GM19452 (cell line): ENCODE measurements around the gene NECAB2.
"Not testable (repeated sequence)": the region's sequence is repeated elsewhere in the genome, so short reads cannot be mapped to it uniquely, and the experiment has no call there.

Source experiments
- ATAC-seq: cut with Tn5 transposase; IDR thresholded peaks from one replicate; pipeline ENCODE4 v1.9.1; 2021; ENCODE audit not compliant: unreplicated experiment

Gene NECAB2

DNA sequence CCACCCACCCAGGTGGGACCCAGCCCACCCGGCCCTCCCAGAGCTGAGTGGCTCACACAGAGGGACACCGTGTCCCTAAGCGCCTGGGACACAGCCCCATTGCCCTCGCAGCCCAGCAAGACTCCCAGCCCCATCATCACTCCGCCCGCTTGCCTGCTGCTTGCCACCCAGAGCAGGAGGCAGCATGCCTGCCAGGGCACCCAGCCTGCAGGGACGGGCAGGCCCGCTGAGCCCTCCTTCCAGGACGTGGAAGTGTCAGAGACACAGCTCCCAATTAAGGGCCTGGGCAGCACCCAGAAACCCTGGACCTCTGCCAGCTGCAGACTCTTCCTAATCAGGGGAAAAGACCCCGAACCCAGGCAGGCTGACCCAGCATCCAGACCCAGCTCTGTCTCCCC, 32.2 kb upstream of the NECAB2 start:
- ATAC-seq, result no peak

DNA sequence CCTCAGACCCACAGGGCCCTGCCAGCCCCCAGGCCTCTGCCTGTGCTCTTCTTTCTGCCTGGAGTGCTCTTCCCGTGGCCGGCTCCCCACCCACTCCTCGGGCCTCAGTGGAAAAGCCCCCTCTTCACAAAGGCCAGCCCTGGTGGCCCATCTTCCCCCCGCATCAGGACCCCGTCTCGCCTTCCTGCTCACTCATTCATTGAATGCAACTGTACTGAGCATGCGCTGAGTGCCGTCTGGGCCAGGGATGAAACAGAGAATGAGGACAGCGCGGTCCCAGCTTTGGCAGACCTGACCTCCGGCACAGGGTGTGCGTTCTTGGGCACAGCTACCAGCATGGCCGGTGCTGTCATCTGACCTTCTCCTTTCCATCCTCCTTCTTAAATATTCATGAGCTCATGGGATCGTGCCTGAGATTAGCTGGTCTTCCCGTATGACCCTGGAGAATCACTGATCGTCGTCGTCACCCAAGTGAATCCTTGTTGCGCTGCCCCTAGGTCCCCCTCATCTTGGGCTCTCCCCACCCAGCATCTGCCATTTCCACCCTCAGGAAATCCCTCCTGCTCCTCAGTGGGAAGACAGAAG, 31.4 kb upstream of the NECAB2 start:
- no peak for ATAC-seq

DNA sequence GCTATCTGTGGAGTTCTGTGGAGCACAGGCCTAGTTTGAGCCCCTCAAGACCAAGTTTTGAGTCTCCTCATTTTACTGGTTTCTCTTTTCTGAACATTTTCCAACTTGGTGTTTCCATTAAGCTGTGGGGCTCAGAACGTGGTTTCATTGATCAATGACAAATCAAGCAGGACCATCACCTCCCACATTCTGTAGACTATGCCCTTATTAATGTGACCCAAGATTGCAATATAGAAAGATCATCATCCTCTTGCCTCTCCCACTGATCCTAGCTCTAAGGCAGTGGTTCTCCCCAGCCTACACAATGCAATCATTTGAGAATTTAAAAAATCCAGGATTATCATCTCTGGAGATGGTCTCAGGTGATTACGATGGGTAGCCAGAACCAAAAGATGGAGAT, 30.8 kb upstream of the NECAB2 start:
- ATAC-seq, result no peak

DNA sequence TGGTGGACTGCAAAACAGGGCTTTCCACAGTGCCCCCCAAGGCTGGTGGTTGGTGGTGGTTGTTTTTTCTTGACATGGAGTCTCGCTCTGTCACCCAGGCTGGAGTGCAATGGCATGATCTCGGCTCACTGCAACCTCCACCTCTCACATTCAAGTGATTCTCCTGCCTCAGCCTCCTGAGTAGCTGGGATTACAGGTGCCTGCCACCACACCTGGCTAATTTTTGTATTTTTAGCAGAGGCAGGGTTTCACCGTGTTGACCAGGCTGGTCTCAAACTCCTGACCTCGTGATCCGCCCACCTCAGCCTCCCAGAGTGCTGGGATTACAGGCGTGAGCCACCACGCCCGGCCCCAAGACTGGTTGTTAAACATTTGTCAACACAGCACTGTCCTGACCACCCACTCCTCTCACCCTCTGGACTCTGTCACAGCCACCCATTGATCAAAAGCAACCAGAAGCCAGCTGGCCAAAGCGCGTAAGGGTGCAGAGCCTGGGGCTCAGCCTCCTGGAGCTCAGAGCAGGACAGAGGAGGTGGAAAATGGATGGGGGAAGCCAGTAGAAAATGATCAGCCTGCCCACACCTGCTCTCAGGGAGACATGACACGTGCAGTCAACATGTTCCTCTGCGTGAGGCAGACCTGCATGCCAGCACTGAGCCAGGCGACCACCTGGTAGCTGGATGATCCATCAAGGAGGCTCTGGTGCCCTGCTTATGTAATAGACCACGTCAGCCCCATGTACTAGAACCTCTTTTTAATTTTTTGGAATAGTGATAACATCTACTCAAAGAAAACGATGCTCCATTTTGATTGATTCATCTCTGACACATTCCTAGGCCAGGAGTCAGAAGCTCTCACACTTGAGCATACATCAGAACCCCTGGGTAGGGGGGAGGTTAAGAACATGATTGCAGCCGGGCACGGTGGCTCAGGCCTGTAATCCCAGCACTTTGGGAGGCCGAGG, 29.8 kb upstream of the NECAB2 start:
- no peak for ATAC-seq

DNA sequence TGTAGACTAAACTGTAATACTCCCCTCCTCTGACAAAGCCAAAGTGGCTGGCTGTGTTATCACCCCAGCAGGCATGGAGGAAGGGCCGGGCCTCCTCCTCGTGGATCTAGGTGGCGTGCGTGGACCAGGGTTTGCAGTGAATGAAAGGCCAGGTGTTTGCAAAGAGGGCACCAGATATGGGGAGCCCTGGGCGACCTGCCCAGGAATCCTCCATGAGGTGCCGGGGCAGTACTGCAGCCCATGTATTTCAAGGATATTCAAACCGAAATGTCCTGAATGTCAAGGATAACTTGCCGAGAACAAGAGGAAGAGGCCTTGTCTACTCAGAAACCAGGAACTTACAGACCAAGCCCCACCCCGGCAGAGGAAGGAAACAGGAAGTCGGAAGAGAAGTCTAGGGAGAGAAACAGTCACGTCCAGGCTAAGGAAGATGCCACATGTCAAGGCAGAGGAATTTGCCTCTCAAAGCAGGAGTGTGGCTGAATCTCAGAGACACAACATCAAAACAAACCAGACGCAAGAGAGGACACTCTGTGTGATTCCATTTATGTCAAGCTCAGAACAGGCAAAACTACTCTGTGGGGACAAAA, 28.7 kb upstream of the NECAB2 start:
- no peak for ATAC-seq

DNA sequence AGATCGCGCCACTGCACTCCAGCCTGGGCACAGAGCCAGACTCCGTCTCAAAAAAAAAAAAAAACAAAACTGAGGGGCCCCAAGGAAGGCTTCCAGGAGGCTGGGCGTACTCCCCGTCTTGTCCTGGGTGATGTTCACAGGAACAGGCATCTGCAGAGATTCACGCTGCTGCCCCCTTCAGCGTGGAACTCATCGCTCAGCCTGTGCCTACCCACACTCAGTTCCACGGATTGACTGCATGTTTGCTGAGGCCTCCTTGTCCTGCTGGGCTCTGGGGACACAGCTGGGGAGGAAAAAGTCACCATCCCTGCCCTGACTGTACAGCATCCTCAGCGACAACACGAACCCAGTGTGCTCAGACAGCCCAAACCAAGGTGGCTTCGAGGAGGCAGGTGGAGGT, 27.9 kb upstream of the NECAB2 start:
- no peak for ATAC-seq

DNA sequence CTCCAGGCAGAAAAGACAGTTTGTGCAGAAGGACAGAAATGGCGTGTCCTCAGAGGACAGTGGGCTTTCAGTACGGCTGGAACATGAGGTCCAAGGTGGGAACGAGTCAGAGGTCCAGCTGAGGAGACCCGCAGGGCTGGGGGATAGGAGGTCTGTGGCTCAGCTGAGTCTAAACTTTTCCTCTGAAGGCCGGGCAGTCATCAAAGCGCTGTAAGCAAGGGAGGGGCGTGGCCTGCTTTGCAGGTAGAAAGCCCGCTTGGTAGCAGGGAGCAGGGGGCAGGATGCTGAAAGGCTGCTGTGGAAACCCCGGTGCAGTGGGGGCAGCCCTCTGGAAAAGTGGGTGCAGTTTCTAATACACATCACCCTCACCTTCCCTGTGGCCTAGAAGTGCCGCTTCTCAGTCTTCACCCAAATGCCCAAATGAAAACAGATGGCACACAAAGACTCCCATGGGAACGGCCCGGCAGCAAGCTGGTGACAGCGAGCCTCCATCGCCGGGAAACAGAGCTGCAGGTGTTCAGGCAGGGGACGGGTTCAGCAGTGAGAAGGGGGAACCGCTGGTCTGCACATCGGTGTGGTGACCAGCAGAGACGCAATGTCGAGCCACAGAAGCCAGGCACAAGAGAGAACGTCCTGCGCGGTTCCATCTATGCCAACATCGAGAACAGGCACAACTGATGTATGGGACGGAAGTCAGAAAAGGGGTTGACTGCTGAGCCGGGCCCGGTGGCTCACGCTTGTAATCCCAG, 27.2 kb upstream of the NECAB2 start:
- no peak for ATAC-seq

DNA sequence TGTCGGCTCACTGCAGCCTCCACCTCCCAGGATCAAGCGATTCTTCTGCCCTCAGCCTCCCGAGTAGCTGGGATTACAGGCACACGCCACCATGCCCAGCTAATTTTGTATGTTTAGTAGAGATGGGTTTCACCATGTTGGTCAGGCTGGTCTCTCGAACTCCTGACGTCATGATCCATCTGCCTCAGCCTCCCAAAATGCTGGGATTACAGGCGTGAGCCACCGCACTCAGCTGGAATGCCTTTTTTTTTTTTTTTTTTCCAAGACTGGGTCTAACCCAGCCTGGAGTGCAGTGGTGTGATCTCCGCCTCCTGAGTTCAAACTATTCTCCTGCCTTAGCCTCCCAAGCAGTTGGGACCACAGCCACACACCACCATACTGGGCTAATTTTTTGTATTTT, 26.5 kb upstream of the NECAB2 start:
- not testable (repeated sequence) for ATAC-seq

DNA sequence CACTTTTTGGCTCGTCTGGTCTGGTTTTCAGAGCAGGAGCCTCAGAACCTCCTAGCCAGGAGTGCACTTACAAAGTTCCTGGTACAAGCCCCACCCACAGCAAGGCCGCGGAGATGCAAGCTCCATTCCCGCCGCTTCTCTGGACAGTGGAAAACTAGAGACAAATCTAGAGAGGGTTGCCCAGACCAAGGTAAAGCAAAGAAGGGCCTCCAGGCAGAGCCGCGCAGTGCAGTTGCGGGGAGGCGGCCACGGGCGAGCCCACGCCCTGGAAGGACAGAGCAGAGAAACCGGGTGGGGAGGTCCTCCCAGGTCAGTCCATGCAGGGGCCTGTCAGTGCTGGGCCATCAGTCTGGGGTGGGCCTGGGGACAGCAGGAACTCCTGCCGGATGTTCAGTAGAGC, 26.0 kb upstream of the NECAB2 start:
- ATAC-seq, result no peak

DNA sequence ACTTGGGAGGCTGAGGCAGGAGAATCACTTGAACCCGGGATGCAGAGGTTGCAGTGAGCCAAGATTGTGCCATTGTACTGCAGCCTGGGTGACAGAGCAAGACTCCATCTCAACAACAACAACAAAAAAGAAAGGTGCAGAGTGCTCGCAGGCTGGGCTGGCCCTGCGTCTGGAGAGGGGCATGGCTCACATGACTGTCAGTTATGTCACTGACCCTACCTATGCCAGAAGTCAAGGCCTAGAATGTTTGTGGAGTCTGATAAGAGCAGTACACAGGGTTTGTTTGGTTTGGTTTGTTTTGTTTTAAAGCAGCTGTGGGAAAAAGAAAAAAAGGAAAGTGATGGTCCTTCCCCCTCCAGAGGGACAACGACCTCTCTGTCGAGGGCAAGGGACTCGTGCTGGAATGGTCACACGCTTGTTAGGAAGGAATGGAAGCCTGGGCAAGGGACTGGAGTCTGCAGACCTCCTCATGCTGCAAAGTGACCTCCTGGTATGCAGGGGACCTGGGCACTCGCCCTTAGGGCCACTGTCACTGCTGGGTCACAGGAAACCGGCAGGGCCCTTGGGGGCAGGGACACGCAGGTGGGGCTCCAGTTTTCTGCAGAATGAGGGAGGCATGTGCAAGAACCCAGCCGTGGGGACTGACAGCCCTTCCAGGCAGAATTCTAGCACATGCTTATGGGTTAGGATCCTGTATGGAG, 25.1 kb upstream of the NECAB2 start:
- ATAC-seq, result no peak

DNA sequence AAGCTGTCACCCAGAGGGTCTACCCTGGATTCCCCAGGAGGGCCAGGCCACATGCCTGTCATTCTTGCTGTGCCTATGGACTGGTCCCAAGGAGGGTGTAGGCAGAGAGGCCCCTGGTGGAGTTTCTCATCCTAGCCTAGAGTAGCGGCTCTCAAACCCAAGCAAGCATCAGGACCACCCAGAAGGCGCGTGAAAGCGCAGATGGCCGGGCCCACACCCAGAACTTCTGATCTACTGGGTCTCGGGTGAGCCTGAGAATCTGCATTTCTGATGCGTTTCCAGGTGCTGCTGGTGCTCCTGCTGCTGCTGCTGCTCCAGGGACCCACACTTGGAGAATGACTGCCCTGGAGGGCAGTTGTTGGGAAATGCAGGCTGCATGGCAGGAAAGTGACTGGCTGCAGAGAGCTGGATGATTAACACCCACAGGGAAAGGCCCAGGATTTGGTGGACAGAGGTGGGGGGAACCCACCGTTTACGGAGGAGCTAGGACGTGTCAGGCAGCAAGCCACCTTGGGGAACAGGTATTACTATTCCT, 24.5 kb upstream of the NECAB2 start:
- ATAC-seq, result no peak

DNA sequence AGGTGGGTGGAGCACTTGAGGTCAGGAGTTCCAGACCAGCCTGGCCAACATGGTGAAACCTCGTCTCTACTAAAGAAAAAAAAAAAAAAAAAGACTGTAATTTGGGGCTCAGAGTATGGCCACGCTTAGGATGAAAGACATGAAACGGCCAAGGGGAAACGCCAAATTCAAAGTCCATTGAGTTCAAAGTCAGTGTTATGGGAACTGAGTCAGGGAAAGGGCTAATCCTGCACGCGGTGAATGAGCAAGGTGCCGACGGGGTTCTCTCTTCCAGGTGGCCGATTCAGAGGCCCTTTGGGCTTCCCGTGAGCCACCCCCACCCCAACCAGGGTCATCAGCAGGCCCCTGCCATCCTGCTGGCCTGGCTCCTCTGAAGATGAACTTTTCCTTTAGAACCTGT, 22.5 kb upstream of the NECAB2 start:
- ATAC-seq, result no peak

DNA sequence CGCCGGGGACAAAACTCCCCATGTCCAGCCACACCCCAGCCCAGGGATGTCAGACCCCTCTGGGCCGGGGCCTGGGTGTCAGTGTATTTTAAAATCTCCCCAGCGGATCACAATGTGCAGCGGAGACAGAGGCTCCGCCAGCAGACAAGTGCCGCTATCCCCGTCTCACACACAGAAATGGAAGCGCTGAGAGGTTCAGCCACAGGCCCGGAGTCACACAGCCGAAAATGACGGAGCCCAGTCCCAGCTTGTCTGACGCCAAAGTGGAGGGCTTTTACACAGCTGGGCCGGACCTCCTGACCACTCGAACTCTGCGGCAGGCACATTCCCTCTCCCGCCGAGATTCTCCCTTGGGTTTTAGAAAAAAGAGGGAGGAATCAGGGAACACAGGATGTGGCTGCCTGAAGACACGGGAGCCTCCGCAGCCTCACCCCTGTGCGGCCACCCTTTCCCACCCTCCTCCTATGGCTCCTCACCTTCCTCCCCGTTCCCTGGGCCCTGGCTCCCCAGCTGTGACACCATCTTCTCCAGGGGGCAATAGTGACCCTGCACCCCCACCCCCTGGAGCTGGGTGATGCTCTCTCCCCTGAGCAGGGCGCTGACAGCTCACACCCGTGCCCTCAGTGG, 21.8 kb upstream of the NECAB2 start:
- ATAC-seq, result no peak

DNA sequence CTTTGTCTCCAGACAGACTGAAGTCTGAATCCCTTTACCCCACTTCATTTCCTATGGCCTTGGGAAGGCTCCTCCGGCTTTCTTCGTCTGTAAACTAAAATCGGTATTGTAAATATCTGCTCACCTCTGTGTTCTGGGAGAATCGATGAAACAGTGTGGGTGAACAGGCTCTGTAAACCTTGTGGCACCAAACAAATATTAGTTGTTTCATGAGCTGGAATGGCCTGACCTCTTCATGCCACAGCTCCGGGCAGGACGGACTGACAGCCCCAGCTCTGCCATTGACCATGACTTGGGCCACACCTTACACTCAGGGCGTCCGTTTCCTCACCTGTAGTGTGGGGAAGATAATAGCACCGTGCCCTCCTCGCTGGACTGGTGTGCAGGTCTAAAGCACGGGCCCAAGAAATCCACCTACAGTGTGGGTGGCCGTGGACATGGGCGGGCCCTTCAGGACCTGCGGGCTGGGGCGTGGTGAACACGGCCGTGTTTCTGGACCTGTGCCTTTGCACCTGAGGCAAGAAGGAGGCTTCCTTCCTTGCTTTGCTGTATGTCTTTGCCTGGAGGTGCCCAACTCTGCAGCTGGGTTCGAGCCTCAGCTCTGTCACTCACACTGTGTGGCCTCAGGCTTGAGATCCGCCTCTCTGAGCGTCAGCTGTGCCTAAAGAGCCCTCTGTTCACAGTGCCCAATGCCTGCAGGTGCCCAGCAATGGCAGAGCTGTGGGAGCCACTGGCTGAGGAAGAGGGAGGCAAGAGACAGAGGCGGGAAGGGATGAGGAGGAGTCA, 21.1 kb upstream of the NECAB2 start:
- no peak for ATAC-seq

DNA sequence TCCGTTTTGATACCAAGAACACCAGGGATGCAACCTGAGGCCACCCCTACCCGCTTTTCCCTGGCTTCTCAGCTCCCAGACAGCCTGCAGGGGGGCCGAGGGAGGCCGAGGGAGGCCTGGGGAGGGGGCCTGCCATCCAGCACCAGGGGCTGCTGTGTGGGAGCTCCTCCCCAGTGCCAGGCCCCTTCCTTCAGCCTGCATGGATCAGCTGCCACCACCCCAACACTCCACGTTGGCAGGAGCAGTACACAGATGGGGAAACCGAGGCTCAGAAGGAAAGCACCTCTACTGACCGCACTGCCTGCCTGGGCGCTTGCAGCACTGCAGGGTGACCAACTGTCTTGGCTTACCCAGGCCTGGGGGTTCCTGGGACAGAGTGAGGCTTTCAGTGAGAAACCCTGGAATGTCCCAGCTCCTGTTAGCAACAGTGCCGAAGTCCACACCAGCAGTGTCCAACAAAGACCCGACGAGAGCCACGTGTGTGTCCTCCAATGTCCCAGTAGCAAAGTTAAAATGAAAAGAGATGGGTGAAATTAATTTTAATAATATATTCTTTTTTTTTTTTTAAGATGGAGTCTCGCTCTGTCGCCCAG, 20.3 kb upstream of the NECAB2 start:
- ATAC-seq, result no peak

DNA sequence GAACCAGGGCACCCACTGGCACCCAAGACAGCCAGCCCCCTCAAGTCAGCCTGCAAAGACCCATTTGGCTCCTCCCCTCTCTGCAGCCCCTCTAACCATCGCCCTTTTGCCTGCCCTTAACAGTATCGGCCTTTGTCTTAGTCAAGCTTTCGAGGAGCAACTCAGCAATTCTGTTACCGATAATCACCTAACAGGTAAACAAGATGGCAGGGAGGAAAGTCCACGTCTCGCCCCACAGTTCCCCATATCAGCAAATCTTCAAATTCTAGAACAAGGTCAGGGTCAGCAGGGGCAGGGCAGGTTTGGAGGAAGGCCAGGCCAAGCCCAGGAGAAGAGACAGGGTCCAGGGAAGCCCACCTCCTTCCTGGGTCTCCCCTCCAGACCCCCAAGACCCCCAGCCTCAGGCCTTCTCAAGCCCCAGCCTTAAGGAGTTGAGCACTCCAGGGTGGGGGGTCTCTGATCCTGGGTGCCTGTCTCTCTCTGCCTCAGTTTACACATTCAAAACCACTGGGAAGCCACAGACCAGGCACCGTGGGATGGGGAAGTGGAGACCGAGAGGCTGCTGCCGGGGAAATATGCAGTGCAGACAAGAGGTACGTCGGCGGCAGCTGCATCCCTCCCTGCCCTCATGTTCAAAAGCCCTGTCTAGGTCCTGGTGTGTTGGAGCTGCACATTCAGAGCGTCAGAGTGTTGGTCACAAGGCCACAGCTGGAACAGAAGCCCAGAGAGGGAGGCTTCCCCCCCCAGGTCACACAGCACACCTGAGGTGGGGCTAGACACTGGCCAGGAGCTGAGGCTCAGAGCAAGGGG, 18.9 kb upstream of the NECAB2 start:
- ATAC-seq, result no peak

DNA sequence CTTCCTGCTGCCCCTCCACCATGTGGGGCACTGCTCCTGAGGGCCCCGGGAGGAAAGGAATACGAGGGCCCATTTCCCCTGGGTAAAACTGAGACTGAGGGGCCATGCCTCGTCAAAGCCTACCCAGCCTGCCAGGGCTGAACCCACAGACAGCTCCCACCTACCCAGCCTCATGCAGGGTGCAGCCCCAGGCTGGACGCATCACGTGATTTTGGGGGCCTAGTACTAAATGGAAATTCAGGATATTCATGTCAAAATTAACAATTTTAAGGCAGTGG, 18.4 kb upstream of the NECAB2 start:
- ATAC-seq, result no peak

DNA sequence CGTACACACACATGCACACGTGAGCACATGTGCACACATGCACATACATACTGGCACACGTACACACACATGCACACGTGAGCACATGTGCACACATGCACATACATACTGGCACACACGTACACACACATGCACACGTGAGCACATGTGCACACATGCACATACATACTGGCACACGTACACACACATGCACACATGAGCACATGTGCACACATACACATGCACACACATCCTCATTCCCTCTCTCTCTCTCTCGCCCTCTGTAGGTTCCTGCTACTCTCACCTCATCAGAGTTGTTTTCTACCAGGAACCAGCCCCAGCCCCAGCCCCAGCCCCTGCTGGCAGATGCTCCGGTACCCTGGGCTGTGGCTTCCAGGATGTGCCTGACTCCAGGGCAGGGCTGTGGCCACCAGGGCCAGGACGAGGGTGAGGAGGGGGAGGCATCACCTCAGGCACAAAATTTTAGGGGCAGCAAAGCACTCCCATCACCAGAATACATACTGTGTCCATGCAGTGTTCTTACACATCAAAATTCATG, 17.1 kb upstream of the NECAB2 start:
- ATAC-seq, result not testable (repeated sequence)
